ENCODE measurements around the gene RNF8.
"Not testable (repeated sequence)": the region's sequence is repeated elsewhere in the genome, so short reads cannot be mapped to it uniquely, and the experiment has no call there.

RNF8 gene

DNA sequence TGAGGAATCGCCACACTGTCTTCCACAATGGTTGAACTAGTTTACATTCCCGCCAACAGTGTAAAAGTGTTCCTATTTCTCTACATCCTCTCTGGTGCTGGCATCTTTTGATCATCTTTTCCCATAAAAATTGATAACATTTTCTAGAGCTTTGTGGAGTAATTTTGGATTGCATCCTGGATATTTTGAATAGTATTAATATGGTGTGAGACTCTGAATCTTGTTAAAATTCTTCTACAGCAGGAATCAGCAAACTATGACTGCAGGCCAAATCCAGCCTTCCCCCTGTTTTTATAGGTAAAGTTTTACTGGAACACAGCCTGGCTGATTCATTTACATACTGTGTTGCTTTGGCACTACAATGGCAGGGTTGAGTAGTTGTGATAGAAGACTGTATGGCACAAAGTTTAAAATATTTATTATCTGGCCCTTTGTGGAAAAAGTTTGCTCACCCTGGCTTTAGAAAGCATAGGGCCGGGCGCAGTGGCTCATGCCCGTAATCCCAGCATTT is 15.0 kb upstream of the RNF8 start:
- Histone ChIP-seq H3K4me3 (no peak overlapping the region), H3K9me3 (no peaks in the 10 kb centered on the region), H3K36me3 (peaks cover 0 to 4% (median 0%) of the 10 kb centered on the region in 3 donors), H3K27me3 (no peaks in the 10 kb centered on the region), H3K27ac (no peak overlapping the region), H3K4me1 (no peaks in the 10 kb centered on the region)
- DNase-seq: no peak
- TF ChIP-seq, protein P1, sequence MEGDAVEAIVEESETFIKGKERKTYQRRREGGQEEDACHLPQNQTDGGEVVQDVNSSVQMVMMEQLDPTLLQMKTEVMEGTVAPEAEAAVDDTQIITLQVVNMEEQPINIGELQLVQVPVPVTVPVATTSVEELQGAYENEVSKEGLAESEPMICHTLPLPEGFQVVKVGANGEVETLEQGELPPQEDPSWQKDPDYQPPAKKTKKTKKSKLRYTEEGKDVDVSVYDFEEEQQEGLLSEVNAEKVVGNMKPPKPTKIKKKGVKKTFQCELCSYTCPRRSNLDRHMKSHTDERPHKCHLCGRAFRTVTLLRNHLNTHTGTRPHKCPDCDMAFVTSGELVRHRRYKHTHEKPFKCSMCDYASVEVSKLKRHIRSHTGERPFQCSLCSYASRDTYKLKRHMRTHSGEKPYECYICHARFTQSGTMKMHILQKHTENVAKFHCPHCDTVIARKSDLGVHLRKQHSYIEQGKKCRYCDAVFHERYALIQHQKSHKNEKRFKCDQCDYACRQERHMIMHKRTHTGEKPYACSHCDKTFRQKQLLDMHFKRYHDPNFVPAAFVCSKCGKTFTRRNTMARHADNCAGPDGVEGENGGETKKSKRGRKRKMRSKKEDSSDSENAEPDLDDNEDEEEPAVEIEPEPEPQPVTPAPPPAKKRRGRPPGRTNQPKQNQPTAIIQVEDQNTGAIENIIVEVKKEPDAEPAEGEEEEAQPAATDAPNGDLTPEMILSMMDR (IDR thresholded peaks at IDR 0.05): no peak
- intact Hi-C loops (cut with DNase I; ENCODE audit: low total_unique reads): no loop called here

DNA sequence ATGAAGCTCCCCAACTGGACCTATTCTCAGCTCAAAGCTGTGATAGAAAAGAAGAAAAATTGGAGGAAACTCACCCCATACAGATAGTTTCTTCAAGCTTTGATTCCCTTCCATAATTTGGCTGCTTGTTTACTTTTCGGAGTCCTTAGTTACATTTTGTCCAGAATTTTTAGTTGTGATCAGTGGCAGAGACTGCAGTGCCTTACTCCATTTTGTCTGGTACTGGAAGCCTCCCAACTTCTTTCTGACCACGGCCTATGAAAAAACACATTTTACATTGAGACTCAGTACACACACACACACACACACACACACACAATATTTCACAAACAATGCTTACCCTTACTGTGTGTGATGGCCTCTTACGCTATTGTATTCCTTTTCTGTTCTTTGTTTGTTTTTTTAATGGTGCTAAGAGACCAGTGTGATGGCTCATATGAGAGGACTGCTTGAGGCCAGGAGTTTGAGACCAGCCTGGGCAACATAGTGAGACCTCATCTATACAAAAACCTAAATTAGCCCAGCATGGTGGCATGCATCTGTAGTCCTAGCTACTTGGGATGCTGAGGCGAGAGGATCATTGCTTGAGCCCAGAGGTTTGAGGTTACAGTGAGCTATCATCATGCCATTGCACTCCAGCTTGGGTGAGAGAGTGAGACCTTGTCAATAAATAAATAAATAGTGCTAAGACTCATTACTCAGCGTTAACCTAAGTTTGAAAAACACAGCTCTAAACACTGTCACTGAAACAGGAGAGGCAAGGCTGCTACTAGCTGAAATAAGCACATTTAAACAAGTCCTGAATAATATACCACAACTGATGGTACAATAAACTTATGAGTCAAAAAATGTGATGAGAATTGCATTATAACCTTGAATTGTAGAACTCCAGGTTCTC is 13.8 kb upstream of the RNF8 start:
- H3K27ac ChIP-seq: no peak overlapping the region
- no peaks in the 10 kb centered on the region for H3K9me3 ChIP-seq
- H3K4me1 ChIP-seq: no peaks in the 10 kb centered on the region
- TF ChIP-seq, protein P1 (IDR thresholded peaks at IDR 0.05): no peak
- no peak overlapping the region for H3K4me3 ChIP-seq
- DNase-seq: no peak
- H3K36me3 ChIP-seq: no peaks in the 10 kb centered on the region
- intact Hi-C loops (cut with DNase I; ENCODE audit: low total_unique reads): no loop called here
- H3K27me3 ChIP-seq: no peaks in the 10 kb centered on the region

DNA sequence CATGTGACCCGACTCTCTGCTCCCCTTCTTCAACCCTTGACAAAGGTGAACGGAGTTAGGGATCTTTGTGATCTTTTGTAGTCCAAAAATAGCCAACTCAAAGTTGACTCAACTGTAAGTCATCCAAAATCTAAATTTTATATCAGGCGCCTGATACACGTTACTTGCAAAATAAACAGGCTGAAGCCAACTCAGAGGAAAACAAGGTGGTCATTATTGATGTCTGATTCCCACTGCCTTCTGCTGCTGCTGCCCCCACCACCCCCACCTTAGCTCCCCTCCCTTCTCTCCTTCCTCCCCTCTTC is 13.2 kb upstream of the RNF8 start:
- H3K4me1 ChIP-seq: no peaks in the 10 kb centered on the region
- TF ChIP-seq, protein P1 (IDR thresholded peaks at IDR 0.05): no peak
- no peaks in the 10 kb centered on the region for H3K36me3 ChIP-seq
- no peaks in the 10 kb centered on the region for H3K9me3 ChIP-seq
- intact Hi-C loops (cut with DNase I; ENCODE audit: low total_unique reads): no loop called here
- H3K4me3 ChIP-seq: no peak overlapping the region
- H3K27me3 ChIP-seq: no peaks in the 10 kb centered on the region
- DNase-seq: no peak
- H3K27ac ChIP-seq: no peak overlapping the region

DNA sequence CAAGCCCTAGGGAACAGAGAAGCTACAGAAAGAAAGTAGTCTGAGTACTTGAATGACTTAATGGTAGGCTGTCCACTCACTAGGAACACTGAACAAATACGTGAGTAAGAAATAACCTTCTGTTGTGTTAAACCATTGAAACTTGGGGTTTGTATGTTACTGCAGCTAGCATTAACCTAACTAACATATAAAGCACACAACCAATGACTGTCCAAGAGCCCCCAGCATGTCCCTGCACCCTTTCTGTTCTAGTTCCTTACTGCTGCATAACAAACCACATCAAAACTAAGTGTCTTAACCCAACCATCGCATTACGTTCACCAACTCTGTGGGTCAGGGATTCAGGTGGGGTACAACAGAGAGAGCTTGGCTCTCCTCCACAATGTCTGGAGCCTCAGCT is 10.5 kb upstream of the RNF8 start:
- H3K27ac ChIP-seq: no peak overlapping the region
- intact Hi-C loops (cut with DNase I; ENCODE audit: low total_unique reads): no loop called here

DNA sequence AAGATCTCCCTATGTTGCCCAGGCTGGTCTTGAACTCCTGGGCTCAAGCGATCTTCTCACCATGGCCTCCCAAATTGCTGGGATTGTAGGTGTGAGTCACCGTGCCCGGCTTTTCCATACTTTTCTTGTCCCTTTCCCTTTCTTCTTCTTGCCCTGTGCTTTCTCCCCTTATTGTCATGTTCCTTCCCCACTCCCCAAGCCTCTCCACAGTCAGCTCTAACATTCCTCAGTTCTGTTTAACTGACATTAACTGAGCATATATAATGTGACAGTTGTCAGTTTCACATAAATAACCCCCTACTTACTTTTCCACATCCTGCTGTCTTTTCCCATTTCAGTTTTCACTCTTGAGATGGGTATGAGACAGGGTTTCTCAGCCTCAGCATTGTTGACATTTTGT is 9.5 kb upstream of the RNF8 start:
- Histone ChIP-seq H3K36me3 (no peaks in the 10 kb centered on the region), H3K4me1 (no peaks in the 10 kb centered on the region), H3K27ac (no peak overlapping the region), H3K27me3 (no peaks in the 10 kb centered on the region), H3K4me3 (no peak overlapping the region), H3K9me3 (no peaks in the 10 kb centered on the region)
- intact Hi-C loops (cut with DNase I; ENCODE audit: low total_unique reads): no loop called here
- TF ChIP-seq, protein P1 (IDR thresholded peaks at IDR 0.05): no peak
- DNase-seq: no peak

More for the DNA sequence above, 10.5 kb upstream of the RNF8 start:
- TF ChIP-seq, protein P1 (IDR thresholded peaks at IDR 0.05): no peak
- Histone ChIP-seq H3K4me1 (no peaks in the 10 kb centered on the region), H3K27me3 (no peaks in the 10 kb centered on the region), H3K4me3 (no peak overlapping the region), H3K36me3 (no peaks in the 10 kb centered on the region), H3K9me3 (no peaks in the 10 kb centered on the region)
- no peak for DNase-seq

DNA sequence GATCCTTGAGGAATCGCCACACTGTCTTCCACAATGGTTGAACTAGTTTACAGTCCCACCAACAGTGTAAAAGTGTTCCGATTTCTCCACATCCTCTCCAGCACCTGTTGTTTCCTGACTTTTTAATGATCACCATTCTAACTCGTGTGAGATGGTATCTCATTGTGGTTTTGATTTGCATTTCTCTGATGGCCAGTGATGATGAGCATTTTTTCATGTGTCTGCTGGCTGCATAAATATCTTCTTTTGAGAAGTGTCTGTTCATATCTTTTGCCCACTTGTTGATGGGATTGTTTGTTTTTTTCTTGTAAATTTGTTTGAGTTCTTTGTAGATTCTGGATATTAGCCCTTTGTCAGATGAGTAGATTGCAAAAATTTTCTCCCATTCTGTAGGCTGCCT is 8.0 kb upstream of the RNF8 start:
- H3K27me3 ChIP-seq, H3K4me3 ChIP-seq: not testable (repeated sequence)

More for the DNA sequence above, 8.0 kb upstream of the RNF8 start:
- intact Hi-C loops (cut with DNase I; ENCODE audit: low total_unique reads); H3K27ac ChIP-seq; H3K36me3 ChIP-seq; H3K4me1 ChIP-seq; H3K9me3 ChIP-seq; DNase-seq: not testable (repeated sequence)

Measured in tibial artery (tissue), 4 donors.